NCI-H2227 (cell line): ENCODE results near the gene RIBC2.
"Not testable (repeated sequence)": the region's sequence is repeated elsewhere in the genome, so short reads cannot be mapped to it uniquely, and the experiment has no call there.

Experiments
- DNase-seq: peaks from one replicate; lab custom pipeline; 2025; ENCODE audit not compliant: unreplicated experiment; lab: John Stamatoyannopoulos, UW

Gene RIBC2

GRCh38 chr22:45447596-45447995 is 34.1 kb downstream of the RIBC2 start:
- DNase-seq, result not testable (repeated sequence)

- no peak for DNase-seq
Observed at GRCh38 chr22:45448431-45448830, 34.9 kb downstream of the RIBC2 start.

- DNase-seq, result not testable (repeated sequence)
Observed at GRCh38 chr22:45449442-45449841, 35.9 kb downstream of the RIBC2 start.

DNA sequence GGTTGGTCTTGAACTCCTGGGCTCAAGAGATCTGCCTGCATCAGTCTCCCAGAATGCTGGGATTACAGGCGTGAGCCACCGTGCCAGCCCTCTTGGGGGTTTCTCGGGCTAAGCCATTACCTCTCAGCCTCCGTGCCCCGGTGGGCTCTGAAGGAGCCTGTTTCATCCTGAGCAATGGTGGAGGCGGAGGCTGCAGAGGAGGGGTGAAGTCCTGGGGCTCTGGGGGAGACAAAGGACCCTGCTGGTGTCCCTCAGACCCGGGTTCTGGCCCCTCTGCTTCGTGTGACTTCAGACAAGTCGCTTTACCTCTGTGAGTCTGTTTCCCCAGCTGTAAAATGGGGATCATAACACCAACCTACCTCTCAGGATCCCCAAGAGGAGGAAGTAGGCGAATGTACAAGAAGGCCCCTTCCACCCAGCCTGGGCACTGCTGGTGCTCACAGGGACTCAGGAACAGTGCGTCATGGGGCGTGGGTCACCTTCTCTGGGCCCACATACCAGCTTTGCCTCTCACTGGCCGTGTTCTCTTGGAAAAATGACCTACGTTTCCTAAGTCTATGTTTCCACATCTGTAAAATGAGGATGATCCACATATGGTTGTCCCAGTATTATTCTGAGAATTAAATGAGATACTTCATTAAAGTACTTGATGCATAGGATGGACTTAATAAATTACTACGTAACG is 36.8 kb downstream of the RIBC2 start:
- no peak for DNase-seq

DNA sequence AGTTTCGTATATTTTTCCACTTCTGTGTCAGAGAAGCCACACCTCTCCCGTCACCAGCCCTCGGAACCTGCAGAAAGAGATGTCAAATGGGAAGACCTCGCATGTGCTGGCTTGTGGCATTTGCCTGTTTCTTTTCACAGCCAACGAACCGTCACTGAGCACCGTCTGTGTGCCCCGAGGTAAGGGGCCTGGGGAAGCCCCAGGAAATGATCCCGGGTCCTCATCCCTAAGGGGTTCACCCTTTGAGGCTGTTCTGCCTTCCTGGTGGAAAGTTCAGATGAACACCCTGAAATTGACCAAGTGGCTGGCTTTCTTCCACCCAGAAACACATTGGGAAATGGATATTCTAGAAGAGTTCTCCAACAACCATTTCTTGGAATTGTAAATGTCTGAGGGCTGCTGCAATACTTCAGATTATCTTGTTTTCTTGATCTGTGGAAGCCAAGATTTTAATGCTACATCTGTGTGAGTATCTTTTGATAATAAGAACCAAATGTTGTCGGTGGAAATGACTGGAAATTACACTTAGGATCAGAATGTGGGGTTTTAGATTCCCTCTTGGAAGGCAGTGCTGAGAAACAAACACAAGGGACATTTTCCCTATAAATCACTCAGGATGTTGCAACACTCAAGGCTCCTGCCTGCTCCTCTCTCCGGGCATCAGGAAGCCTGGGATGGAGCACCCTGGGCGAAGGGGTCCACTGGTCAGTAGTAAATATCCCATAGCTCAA is 37.6 kb downstream of the RIBC2 start:
- no peak for DNase-seq

DNA sequence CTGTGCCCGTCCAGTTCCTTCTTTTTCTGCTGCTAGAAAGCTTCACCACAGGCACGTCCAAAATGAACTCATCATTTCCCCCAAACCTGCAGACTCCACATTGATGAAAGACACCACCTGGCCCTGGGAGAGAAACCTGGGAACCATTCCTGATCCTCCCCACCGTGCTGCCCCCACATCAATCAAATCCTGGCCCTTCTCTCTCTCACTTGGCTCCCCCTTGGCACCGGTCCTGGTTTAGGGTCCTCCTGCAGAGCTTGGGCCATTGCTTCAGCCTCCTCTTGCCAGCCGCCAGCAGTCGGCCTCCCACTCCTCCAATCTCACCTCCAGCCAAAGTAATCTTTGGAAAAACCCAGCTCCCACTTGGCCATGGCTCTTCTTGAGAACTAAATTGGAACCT is 38.5 kb downstream of the RIBC2 start:
- DNase-seq, result no peak

- no peak for DNase-seq
Observed at GRCh38 chr22:45452565-45453379, 39.3 kb downstream of the RIBC2 start.

GRCh38 chr22:45453764-45454163 is 40.3 kb downstream of the RIBC2 start:
- no peak for DNase-seq

DNA sequence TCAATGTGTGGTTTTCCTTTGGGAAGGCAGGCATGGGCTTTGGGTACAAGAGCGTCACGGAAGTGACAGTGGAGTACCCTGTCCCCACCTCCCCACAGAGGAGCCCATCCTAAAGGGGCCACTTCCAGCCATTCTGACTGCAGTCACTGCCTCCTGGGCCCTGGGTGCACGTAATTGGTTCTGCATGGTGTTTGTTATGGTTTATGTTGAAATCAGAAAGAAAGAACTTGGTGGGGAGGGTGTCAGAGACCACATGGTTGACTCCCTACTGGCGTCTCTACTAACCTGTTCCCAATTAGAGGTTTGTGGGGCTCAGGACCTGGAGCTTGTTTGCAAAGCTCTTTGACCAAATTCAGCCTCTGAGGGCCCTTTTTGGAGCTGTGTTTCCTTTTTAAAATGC is 40.8 kb downstream of the RIBC2 start:
- DNase-seq, result no peak

DNA sequence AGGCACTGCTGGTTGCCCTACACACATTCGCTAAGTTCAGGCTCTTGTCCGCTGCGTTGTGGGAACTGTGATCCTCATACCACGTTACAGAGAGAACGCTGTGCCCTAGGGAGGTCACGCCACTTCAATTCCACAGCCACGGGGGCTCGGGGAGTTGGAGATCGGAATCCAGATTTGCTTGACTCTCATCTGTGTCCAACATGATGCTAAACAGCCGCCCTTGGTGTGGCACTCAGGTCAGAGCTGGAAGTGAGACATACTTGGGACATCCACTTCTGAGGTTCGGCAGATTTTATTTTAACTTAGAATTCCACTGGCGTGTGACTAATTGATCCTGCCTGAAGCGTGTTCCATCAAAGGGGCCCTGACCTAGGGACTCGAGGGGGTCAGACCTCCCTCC is 41.7 kb downstream of the RIBC2 start:
- no peak for DNase-seq

DNA sequence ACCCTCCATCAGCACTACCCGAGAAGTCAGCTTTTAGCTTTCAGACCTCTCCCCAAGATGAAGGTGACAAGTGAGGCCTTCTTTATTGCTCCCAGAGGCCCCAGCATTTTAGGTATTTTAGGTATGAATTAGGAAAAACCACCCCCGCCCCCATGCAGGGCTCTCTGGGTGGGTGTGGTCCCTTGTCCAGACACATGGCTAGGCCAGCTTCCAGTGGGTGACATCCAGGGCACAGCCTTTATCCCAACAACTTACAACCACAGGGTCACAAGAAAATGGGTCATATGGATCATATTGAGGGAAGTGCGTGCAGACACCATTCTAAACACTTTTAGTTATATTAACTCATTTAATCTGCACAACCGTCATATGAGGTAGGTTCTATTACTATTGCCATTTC is 42.1 kb downstream of the RIBC2 start:
- no peak for DNase-seq

DNA sequence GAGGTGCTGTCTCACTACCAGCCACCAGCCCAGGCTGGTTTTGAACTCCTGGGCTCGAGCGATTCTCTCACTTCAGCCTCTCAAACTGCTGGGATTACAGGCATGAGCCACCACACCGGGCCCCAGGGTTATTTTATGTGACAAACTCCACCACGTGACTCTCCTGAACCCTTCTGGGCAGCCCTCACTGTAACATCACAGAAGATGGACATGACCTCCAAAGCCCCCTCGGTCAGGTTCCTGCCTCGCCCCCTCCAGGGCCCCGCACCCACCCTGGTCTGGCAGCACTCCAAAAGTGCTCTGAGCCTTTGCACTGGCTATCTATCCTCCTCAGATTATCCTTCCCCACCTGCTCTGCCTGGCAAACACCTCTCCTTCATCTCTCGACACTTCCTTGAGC is 43.3 kb downstream of the RIBC2 start:
- no peak for DNase-seq

GRCh38 chr22:45458532-45458931 is 45.0 kb downstream of the RIBC2 start:
- no peak for DNase-seq

- DNase-seq, result no peak
Observed at GRCh38 chr22:45459235-45459634, 45.7 kb downstream of the RIBC2 start.

- no peak for DNase-seq
Observed at GRCh38 chr22:45460288-45461109, 47.0 kb downstream of the RIBC2 start.

GRCh38 chr22:45462034-45462655 is 48.7 kb downstream of the RIBC2 start:
- DNase-seq, result no peak

GRCh38 chr22:45463691-45464090 is 50.2 kb downstream of the RIBC2 start:
- DNase-seq, result not testable (repeated sequence)

- DNase-seq, result no peak
Observed at GRCh38 chr22:45465633-45466032, 52.1 kb downstream of the RIBC2 start.

DNA sequence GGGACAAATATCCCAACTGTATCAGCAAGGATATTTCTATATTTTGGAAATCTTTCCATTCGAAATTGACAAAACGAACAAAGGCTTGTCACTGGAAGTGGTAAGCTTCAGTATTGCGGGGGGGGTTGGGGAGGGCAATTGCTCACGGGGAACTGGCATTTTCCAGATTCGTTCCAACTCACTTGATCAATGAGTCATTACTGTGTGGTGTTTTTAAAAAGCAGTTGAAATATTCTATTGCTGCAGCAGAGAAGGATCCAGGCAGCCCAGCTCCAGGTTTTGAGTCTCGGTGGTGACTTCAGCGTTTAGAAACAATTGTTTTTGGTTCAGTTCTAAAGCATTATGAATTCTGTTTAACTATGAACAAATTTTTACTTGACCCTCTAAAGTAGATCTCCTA is 55.4 kb downstream of the RIBC2 start:
- no peak for DNase-seq

- no peak for DNase-seq
Observed at GRCh38 chr22:45469281-45470073, 56.0 kb downstream of the RIBC2 start.
